Kidney epithelial cell (primary cell): ENCODE measurements around the gene SERTAD1. TPM values are rescaled to one million over a fixed set of nuclear protein-coding genes. Genes with fewer than 3 reads are reported as not detected.

ENCODE experiments used
- DNase-seq: peaks from one replicate; pipeline ENCODE4 v3.0.0-alpha.2; 2010; ENCODE audit warnings: low read depth
- H3K27me3 ChIP-seq: 2 replicates; pipeline ENCODE4 v1.6.0; 2011; ENCODE audit warnings: low read length; ENCODE audit not compliant: control insufficient read depth, insufficient read depth
- H3K36me3 ChIP-seq: 2 replicates; pipeline ENCODE4 v1.5.1; 2011; ENCODE audit warnings: low read length; ENCODE audit not compliant: control insufficient read depth, insufficient read depth
- H3K4me3 ChIP-seq: 2 replicates; pipeline ENCODE4 v1.5.1; 2011; ENCODE audit warnings: low read depth, mild to moderate bottlenecking, control low read depth, low read length
- CTCF ChIP-seq: IDR thresholded peaks from 2 replicates; pipeline ENCODE4 v1.5.1; 2011; ENCODE audit warnings: mild to moderate bottlenecking, moderate library complexity, low read length, control low read depth, inconsistent platforms; ENCODE audit not compliant: insufficient read depth, poor library complexity, severe bottlenecking
- total RNA-seq: library from RNA; depleted of rRNA; stranded (reverse); fragments of >200 nt; gene quantifications from 2 replicates; pipeline ENCODE4 v1.2.3, GENCODE V29; 2015

Gene SERTAD1
- total RNA-seq, 1 donor from 2014 or later = 12.3 TPM

- H3K4me3 ChIP-seq = no peak overlapping the region
- H3K36me3 ChIP-seq = no peaks in the 10 kb centered on the region
- TF ChIP-seq CTCF = no peak
- DNase-seq = no peak
- no peaks in the 10 kb centered on the region for H3K27me3 ChIP-seq
Measured at GRCh38 chr19:40419780-40420179, 6.0 kb downstream of the SERTAD1 start.

GRCh38 chr19:40419066-40419612, 6.7 kb downstream of the SERTAD1 start:
- no peaks in the 10 kb centered on the region for H3K36me3 ChIP-seq
- no peak overlapping the region for H3K4me3 ChIP-seq
- no peak for DNase-seq
- no peak for TF ChIP-seq CTCF
- H3K27me3 ChIP-seq = no peaks in the 10 kb centered on the region

GRCh38 chr19:40418040-40418439, 7.8 kb downstream of the SERTAD1 start:
- Histone ChIP-seq H3K36me3 (no peaks in the 10 kb centered on the region), H3K4me3 (no peak overlapping the region), H3K27me3 (no peaks in the 10 kb centered on the region)
- DNase-seq = no peak
- no peak for TF ChIP-seq CTCF

- no peak for TF ChIP-seq CTCF
- H3K36me3 ChIP-seq = no peaks in the 10 kb centered on the region
- H3K4me3 ChIP-seq = no peak overlapping the region
- no peaks in the 10 kb centered on the region for H3K27me3 ChIP-seq
- DNase-seq = no peak
Measured at GRCh38 chr19:40417643-40417981, 8.2 kb downstream of the SERTAD1 start.

GRCh38 chr19:40416918-40417642, 8.7 kb downstream of the SERTAD1 start:
- no peak overlapping the region for H3K4me3 ChIP-seq
- DNase-seq = no peak
- TF ChIP-seq CTCF = no peak
- H3K36me3 ChIP-seq = no peaks in the 10 kb centered on the region
- H3K27me3 ChIP-seq = no peaks in the 10 kb centered on the region

GRCh38 chr19:40415768-40416167, 10.0 kb downstream of the SERTAD1 start:
- DNase-seq = no peak
- no peak for TF ChIP-seq CTCF
- Histone ChIP-seq H3K27me3 (no peaks in the 10 kb centered on the region), H3K4me3 (no peak overlapping the region), H3K36me3 (no peaks in the 10 kb centered on the region)
